Fibroblast of pulmonary artery (primary cell): Measurements from ENCODE around the gene CLTB.
"Not testable (repeated sequence)": the region's sequence is repeated elsewhere in the genome, so short reads cannot be mapped to it uniquely, and the experiment has no call there.

Experiments used
- DNase-seq: peaks from one replicate; pipeline ENCODE4 v3.0.0-alpha.2; 2010; ENCODE audit warnings: low read depth
- H3K4me3 ChIP-seq: replicated peaks from 2 replicates; pipeline ENCODE4 v1.5.1; 2011; ENCODE audit warnings: low read depth, mild to moderate bottlenecking, control low read depth, low read length, moderate library complexity
- TF ChIP-seq, protein P1 (sequence below): IDR thresholded peaks from 2 replicates; pipeline ENCODE4 v1.5.1; 2011; ENCODE audit warnings: mild to moderate bottlenecking, control low read depth, low read length, inconsistent platforms; ENCODE audit errors: missing control alignments

CLTB gene

DNA sequence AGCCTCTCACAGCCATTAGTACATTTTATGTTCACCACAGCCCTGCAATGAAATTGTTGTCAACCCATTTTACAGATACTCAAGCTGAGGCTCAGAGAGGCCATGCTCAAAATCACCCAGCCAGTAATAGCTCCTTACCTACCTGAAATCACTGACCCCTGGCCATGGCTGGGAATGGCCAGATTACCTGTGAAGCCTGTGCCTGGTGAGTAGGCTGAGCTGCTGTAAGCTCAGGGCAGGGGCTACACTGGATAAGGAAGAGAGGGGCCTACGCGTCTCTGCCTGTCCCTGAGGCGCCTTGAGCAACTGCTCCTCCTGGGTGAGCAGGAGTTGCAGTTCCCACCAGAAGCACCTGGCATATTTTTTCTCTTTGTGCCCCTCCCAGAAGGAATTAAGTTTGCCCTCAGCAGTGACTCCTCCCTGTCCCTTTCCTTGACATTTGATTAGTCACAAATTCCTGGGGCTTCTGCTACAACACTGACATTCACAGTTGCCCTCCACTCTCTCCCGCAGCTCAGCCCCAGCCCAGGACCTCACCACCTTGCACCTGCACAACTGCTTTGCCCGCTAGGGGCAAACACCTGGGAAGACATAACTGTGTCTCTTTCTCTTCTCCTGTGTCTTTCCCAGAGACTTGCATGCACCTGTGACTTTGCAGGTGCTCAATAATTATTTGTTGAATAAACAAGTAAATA is 5.7 kb downstream of the CLTB start:
- DNase-seq = no peak
- TF ChIP-seq, protein P1, sequence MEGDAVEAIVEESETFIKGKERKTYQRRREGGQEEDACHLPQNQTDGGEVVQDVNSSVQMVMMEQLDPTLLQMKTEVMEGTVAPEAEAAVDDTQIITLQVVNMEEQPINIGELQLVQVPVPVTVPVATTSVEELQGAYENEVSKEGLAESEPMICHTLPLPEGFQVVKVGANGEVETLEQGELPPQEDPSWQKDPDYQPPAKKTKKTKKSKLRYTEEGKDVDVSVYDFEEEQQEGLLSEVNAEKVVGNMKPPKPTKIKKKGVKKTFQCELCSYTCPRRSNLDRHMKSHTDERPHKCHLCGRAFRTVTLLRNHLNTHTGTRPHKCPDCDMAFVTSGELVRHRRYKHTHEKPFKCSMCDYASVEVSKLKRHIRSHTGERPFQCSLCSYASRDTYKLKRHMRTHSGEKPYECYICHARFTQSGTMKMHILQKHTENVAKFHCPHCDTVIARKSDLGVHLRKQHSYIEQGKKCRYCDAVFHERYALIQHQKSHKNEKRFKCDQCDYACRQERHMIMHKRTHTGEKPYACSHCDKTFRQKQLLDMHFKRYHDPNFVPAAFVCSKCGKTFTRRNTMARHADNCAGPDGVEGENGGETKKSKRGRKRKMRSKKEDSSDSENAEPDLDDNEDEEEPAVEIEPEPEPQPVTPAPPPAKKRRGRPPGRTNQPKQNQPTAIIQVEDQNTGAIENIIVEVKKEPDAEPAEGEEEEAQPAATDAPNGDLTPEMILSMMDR = no peak
- H3K4me3 ChIP-seq = no peak overlapping the region

DNA sequence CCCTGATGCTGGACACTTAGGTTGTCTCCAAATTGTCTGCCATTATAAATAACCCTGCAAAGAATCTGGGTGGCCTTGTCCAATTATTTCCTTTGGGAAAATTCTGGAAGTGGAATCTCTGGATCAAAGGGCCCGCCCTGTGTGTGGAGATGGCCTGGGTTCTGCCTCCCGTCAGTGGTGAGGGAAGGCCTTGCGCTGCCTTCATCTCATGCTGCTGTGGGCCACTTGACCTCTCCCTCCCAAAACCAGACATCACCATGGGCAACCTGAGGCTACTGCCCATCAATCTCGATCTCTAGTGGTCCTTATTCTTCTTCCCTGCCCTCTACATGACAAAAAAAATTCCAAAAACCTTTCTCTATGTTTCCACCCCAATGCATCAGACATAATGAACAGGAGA is 6.6 kb downstream of the CLTB start:
- DNase-seq = no peak
- no peak overlapping the region for H3K4me3 ChIP-seq
- TF ChIP-seq, protein P1 = no peak

GRCh38 chr5:176408590-176408989 is 7.7 kb downstream of the CLTB start:
- no peak overlapping the region for H3K4me3 ChIP-seq
- TF ChIP-seq, protein P1 = no peak
- no peak for DNase-seq

- DNase-seq, H3K4me3 ChIP-seq: not testable (repeated sequence)
These were observed 8.1 kb downstream of the CLTB start for GRCh38 chr5:176408252-176408573.

DNA sequence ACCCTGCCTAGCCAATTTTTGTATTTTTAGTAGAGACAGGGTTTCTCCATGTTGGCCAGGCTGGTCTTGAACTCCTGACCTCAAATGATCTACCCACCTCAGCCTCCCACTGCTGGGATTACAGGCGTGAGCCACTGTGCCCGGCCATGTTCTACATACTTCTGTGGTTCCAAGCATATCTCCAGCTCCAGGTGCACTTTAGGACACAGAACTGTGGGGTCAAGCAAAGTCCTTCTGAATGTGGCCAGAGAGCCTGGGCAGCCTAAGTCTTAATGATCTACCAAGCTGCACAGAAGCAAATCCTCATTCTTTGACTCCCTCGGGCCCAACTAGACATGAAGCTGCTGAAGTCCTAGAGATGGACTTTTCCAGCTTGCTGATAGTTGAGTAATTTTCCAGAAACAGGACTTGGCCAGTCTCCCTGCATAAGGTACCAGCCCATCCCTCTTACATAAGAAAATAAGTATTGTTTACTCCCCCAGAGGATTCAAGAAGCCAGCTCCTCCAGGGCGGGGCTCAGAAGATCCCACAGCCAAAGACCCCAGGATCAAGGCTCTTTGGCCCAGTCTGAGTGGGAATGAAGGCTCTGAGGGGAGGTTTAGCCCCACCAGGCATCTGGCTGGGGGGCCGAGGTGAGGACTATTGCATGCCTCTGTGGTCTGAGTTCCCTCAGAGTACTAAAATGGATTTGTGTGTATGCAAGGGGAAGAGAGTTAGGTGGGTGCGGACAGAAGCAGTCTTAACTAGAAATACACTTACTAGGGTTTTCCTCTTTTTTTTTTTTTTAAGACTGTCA is 8.7 kb downstream of the CLTB start:
- TF ChIP-seq, protein P1 = no peak
- no peak overlapping the region for H3K4me3 ChIP-seq
- peak; percentile 25 for DNase-seq

- no peak overlapping the region for H3K4me3 ChIP-seq
- TF ChIP-seq, protein P1 = no peak
- no peak for DNase-seq
These were observed 9.8 kb downstream of the CLTB start for GRCh38 chr5:176406436-176407052.

GRCh38 chr5:176405656-176406435 is 10.5 kb downstream of the CLTB start:
- TF ChIP-seq, protein P1 = no peak
- no peak overlapping the region for H3K4me3 ChIP-seq
- DNase-seq = no peak
